ENCODE results near the gene C1GALT1. TPM values are rescaled to one million over a fixed set of nuclear protein-coding genes. Genes with fewer than 3 reads are reported as not detected.

The C1GALT1 gene
- total RNA-seq, 1 donor from 2014 or later: 15.6 TPM

DNA sequence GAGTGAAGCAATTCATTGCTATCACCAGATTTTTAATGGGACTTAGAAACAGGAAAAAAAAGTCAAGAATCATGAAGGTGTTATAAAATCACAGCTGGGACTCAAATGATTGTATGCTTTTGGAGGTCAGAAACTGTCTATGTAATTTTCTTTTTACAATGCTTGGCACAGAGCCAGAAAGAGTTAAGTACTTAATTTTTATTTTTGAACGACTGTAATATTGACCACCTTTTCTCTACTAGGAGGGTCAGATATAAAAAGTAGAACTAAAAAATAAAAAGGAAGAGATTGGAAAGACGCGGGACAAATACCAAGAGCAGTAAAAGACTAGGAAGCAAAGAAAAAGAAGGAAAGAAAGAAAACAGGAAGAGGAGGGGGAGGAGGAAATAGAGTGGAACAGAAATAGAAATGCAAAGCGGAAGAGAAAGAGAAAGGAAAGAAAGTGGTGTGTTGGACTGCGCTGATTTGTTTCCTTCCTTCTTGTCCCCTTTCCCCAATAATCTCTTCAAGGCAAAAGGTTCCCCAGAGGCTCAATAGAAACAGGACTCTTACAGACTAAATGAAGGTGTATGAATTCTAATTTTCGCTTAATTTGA lies 23.2 kb upstream of the C1GALT1 start:
- Mint-ChIP-seq H3K27me3 (ENCODE audit: low read depth) (no peaks in the 10 kb centered on the region), H3K9me3 (peaks cover 7% of the 10 kb centered on the region), H3K4me3 (no peak overlapping the region), H3K4me1 (no peaks in the 10 kb centered on the region), H3K36me3 (ENCODE audit: low read depth) (peaks cover 2% of the 10 kb centered on the region), H3K27ac (ENCODE audit: unreplicated experiment) (no peak overlapping the region)
- DNase-seq (ENCODE audit: low read depth, low spot score): no peak
- TF ChIP-seq, protein P1, sequence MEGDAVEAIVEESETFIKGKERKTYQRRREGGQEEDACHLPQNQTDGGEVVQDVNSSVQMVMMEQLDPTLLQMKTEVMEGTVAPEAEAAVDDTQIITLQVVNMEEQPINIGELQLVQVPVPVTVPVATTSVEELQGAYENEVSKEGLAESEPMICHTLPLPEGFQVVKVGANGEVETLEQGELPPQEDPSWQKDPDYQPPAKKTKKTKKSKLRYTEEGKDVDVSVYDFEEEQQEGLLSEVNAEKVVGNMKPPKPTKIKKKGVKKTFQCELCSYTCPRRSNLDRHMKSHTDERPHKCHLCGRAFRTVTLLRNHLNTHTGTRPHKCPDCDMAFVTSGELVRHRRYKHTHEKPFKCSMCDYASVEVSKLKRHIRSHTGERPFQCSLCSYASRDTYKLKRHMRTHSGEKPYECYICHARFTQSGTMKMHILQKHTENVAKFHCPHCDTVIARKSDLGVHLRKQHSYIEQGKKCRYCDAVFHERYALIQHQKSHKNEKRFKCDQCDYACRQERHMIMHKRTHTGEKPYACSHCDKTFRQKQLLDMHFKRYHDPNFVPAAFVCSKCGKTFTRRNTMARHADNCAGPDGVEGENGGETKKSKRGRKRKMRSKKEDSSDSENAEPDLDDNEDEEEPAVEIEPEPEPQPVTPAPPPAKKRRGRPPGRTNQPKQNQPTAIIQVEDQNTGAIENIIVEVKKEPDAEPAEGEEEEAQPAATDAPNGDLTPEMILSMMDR (conservative IDR thresholded peaks at IDR 0.05): no peak

DNA sequence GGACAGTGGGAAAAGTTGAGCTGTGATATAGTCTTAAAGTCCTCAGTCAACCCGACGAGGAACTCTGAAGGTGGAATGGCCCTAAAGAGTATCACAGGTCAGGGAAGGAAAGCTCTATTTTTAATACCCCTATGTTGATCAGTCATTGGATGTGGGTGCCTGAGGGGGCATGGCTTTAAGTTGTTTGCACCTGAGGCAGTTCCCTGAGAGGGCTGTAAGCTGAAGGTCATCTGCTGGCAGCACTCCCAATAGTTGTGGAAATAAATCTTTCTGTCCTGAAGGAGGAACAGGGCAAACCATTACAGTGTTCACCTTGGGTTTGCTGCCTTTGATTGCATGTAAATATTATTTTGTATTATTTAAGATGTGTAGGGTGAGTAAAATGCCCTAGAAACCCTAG lies 17.8 kb upstream of the C1GALT1 start:
- no peaks in the 10 kb centered on the region for H3K9me3 Mint-ChIP-seq
- no peak overlapping the region for H3K4me3 Mint-ChIP-seq
- no peaks in the 10 kb centered on the region for H3K4me1 Mint-ChIP-seq
- TF ChIP-seq, protein P1 (conservative IDR thresholded peaks at IDR 0.05): no peak
- H3K36me3 Mint-ChIP-seq (ENCODE audit: low read depth): no peaks in the 10 kb centered on the region
- H3K27ac Mint-ChIP-seq (ENCODE audit: unreplicated experiment): no peak overlapping the region
- DNase-seq (ENCODE audit: low read depth, low spot score): no peak
- no peaks in the 10 kb centered on the region for H3K27me3 Mint-ChIP-seq (ENCODE audit: low read depth)

DNA sequence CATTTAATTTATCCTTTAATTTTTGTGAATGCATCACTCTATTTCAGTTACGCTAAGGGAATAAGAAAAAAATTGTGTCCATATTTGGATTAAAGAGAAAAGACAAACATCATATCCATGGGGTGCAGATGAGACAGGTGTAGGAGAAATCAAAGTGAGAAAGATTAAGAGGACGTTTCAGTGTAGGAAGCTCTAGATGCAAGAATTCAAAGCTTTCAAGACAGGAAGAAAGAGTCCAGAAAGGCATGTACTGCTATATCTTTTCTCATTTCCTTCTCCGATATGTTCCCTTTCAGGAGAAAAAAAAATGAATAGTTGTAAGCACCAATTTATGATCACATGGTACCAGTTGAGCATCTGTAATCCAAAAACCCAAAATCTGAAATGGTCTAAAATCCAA lies 17.0 kb upstream of the C1GALT1 start:
- no peak overlapping the region for H3K27ac Mint-ChIP-seq (ENCODE audit: unreplicated experiment)
- no peaks in the 10 kb centered on the region for H3K4me1 Mint-ChIP-seq
- no peaks in the 10 kb centered on the region for H3K36me3 Mint-ChIP-seq (ENCODE audit: low read depth)
- DNase-seq (ENCODE audit: low read depth, low spot score): no peak
- H3K27me3 Mint-ChIP-seq (ENCODE audit: low read depth): no peaks in the 10 kb centered on the region
- no peaks in the 10 kb centered on the region for H3K9me3 Mint-ChIP-seq
- no peak overlapping the region for H3K4me3 Mint-ChIP-seq
- TF ChIP-seq, protein P1 (conservative IDR thresholded peaks at IDR 0.05): no peak

DNA sequence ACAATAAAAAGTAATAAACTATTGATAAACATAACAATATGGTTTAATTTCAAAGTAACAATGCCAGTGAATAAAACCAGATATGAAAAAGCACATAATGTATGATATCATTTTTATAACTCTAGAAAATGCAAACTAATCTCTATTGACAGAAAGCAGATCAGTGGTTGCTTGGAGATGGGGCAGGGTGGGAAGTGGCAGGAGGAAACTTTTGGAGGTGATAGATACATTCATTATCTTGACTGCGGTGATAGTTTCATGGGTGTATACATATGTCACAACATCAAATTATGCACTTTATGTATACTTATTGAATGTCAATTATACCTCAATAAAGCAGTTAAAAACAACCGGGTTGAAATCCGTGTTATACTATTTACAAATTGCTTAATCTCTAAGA lies 16.0 kb upstream of the C1GALT1 start:
- Mint-ChIP-seq H3K27ac (ENCODE audit: unreplicated experiment) (no peak overlapping the region), H3K4me3 (no peak overlapping the region)

DNA sequence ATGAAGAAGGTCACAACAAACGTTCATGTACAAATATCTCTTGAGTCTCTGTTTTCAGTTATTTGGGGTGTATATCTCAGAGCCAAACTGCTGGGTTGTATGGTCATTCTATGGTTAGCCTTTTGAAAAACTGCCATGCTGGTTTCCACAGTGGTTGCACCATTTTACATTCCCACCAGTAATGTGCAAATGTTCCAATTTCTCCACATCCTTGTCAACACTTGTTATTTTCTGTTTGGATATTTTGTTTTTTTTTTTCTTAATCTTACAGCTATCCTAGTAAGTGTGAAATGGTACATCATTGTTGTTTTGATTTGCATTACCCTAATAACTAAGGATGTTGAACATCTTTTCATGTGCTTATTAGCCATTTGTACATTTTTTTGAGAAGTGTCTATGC lies 13.0 kb upstream of the C1GALT1 start:
- Mint-ChIP-seq H3K27me3 (ENCODE audit: low read depth) (no peaks in the 10 kb centered on the region), H3K27ac (ENCODE audit: unreplicated experiment) (no peak overlapping the region), H3K4me1 (no peaks in the 10 kb centered on the region), H3K4me3 (no peak overlapping the region), H3K36me3 (ENCODE audit: low read depth) (no peaks in the 10 kb centered on the region), H3K9me3 (peaks cover 7% of the 10 kb centered on the region)
- DNase-seq (ENCODE audit: low read depth, low spot score): no peak
- TF ChIP-seq, protein P1 (conservative IDR thresholded peaks at IDR 0.05): no peak

More for the DNA sequence above, 16.0 kb upstream of the C1GALT1 start:
- H3K36me3 Mint-ChIP-seq (ENCODE audit: low read depth): no peaks in the 10 kb centered on the region
- H3K4me1 Mint-ChIP-seq: no peaks in the 10 kb centered on the region
- no peaks in the 10 kb centered on the region for H3K9me3 Mint-ChIP-seq
- TF ChIP-seq, protein P1 (conservative IDR thresholded peaks at IDR 0.05): no peak
- H3K27me3 Mint-ChIP-seq (ENCODE audit: low read depth): no peaks in the 10 kb centered on the region
- no peak for DNase-seq (ENCODE audit: low read depth, low spot score)
